Right lobe of liver (tissue), 6 donors: ENCODE results near the gene ATP1B4. TPM values are rescaled to one million over a fixed set of nuclear protein-coding genes. Genes with fewer than 3 reads are reported as not detected.

Experiments used
- ATAC-seq, 4 donors: fragments of 200-7000 bp; cut with Tn5 transposase; one replicate each; pipeline ENCODE4 v1.9.1; 2020; ENCODE audit warnings: mild to moderate bottlenecking in 4 of 4, moderate library complexity in 4 of 4
- DNase-seq, 3 donors: peaks; one replicate each; pipeline ENCODE4 v3.0.0-alpha.2; 2020
- H3K27ac ChIP-seq, 3 donors: fragments of 200-600 bp; one replicate each; pipeline ENCODE4 v1.8.0; 2022
- H3K27me3 ChIP-seq, 2 donors: fragments of 200-600 bp; one replicate each; pipeline ENCODE4 v1.8.0; 2022
- H3K36me3 ChIP-seq, 4 donors: fragments of 200-600 bp; sonication (generic) in 1 of 4; one replicate each; pipeline versions ENCODE4 v1.5.1 to v1.8.0; 2017 to 2022; ENCODE audit warnings: control low read depth in 1 of 4
- H3K4me1 ChIP-seq, 4 donors: fragments of 200-600 bp; sonication (generic) in 1 of 4; one replicate each; pipeline versions ENCODE4 v1.5.1 to v1.8.0; 2017 to 2022; ENCODE audit warnings: control low read depth in 1 of 4
- H3K4me3 ChIP-seq, 3 donors: fragments of 200-600 bp; one replicate each; pipeline ENCODE4 v1.8.0; 2022
- H3K9me3 ChIP-seq, 4 donors: fragments of 200-600 bp; sonication (generic) in 1 of 4; one replicate each; pipeline versions ENCODE4 v1.5.1 to v1.8.0; 2017 to 2022; ENCODE audit warnings: control low read depth in 1 of 4
- CTCF ChIP-seq, 4 donors: fragments of 200-600 bp in 3 of 4; fragments of 450-650 bp in 1 of 4; IDR thresholded peaks; one replicate each; pipeline versions ENCODE4 v1.5.1 to v1.8.0; 2016 to 2022; ENCODE audit warnings: antibody characterized with exemption in 4 of 4, mild to moderate bottlenecking in 2 of 4
- POLR2A ChIP-seq: fragments of 450-650 bp; IDR thresholded peaks from one replicate; pipeline ENCODE4 v1.6.1; 2017; ENCODE audit warnings: antibody characterized with exemption, mild to moderate bottlenecking
- WGBS: methylation state at CpG from one replicate; pipeline ENCODE4 v1.1.6; 2018; ENCODE audit warnings: low coverage, low lambda C conversion rate; ENCODE audit not compliant: insufficient coverage; ENCODE audit errors: missing lambda C conversion rate; 5-methylcytosine and 5-hydroxymethylcytosine counted together
- intact Hi-C, 2 donors: fragments of 100-400 bp; cut with DNase I; formaldehyde crosslinking; loops; one replicate each; pipeline versions ENCODE4 v1.11.2 to v1.14.1; 2022
- total RNA-seq, 6 experiments: library from RNA; depleted of rRNA in 2 of 6; stranded (reverse); fragments of >200 nt in 2 of 6; fragmentation: NEBNext Ultra II Directional in 3 of 6; extraction: Animal tissue kit (Norgen Biotek cat#: 25700) in 3 of 6; gene quantifications; one replicate each; pipeline versions ENCODE4 v1.1.0 to v1.2.4, GENCODE V29; 2016 to 2023
- donor health status: DM: no; HTN: yes; CAD: no.
- donor health status: DM: no; HTN: no; CAD: no.
- donor health status: DM: no; HTN: no; CAD: no.
- donor health status: DM: no; HTN: yes; CAD: no.
- donor health status: DM: no; HTN: yes; CAD: no.

The ATP1B4 gene
- total RNA-seq, 6 experiments from 2014 or later, result not detected

- WGBS, result 42% methylated on average over 2 of the region's 2 CpGs
- no peak for DNase-seq
- no peaks in the 10 kb centered on the region for H3K36me3 ChIP-seq
- no peak for TF ChIP-seq CTCF (IDR thresholded peaks at IDR 0.05)
- TF ChIP-seq POLR2A, result no peak
- intact Hi-C loops, result no loop called here
- no peak overlapping the region for H3K4me3 ChIP-seq
- no peaks in the 10 kb centered on the region for H3K27me3 ChIP-seq
- no peak overlapping the region for H3K27ac ChIP-seq
- no peaks in the 10 kb centered on the region for H3K9me3 ChIP-seq
- H3K4me1 ChIP-seq, result no peaks in the 10 kb centered on the region
- no peak for ATAC-seq
Measured at GRCh38 chrX:120419463-120419862, 57.6 kb downstream of the ATP1B4 start.

GRCh38 chrX:120426599-120426998, 64.7 kb downstream of the ATP1B4 start:
- no peaks in the 10 kb centered on the region for H3K4me1 ChIP-seq
- ATAC-seq, result no peak
- no peaks in the 10 kb centered on the region for H3K27me3 ChIP-seq
- no peaks in the 10 kb centered on the region for H3K9me3 ChIP-seq
- H3K27ac ChIP-seq, result no peak overlapping the region
- no peak overlapping the region for H3K4me3 ChIP-seq
- no peak for DNase-seq
- intact Hi-C loops, result no loop called here
- no peaks in the 10 kb centered on the region for H3K36me3 ChIP-seq
- no peak for TF ChIP-seq POLR2A
- TF ChIP-seq CTCF (IDR thresholded peaks at IDR 0.05), result no peak

DNA sequence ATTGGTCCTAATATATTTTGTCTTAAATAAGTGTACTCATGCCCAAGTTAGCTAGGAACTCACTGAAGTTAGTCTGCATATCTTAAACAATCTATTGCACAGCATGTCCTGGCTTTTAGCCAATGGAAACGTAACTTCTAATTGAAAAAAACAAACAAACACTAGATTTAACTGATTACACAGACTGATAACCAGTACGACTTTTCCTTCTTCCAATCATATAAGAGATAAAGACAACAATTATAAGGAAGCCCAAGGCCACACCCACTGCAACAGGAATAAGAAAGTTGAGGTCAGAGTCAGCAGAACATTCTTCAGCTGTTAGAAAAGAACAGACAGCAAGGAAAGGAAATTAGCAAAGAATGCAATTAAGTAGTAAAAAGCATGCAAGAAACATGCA, 66.4 kb downstream of the ATP1B4 start:
- intact Hi-C loops, result no loop called here
- TF ChIP-seq POLR2A, result no peak
- no peak for TF ChIP-seq CTCF (IDR thresholded peaks at IDR 0.05)
- Histone ChIP-seq H3K27ac (no peak overlapping the region), H3K27me3 (no peaks in the 10 kb centered on the region), H3K4me3 (no peak overlapping the region), H3K9me3 (no peaks in the 10 kb centered on the region), H3K4me1 (no peaks in the 10 kb centered on the region), H3K36me3 (no peaks in the 10 kb centered on the region)
- ATAC-seq (no peak), DNase-seq (no peak)
- WGBS, result 3% methylated on average over 2 of the region's 2 CpGs

DNA sequence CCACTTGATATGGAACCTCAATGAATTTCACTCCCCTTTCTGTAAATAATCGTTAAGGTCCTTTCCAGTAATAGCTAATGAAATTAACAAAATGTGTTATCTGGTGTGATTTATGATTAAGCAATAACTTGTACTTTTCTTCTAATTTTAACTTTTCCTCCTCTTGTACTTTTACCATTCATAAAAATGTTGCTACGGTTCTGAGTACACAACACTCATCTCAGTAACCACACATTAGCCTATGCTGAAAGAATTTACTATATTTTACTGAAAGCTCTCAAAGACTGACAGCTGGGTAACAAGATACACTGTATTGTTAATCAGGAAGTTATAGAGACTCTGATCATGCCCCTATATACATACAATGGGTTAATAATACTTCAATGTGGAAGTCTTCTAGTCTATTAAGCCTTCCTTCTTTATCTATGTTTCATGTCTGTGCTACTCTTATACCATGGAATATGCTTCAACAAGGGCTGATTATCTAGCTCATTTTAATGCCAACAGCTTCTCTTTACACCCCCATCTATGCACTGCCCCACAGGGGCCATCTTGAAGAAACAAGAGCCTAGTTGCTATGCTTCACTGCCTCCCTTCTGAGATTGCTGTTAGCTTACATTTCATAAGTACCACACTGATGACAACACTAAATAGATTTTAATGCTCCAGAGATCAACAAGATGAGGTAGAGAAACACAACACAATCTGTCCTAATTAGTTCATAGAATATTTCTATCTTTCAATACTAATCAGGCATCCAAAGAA, 68.1 kb downstream of the ATP1B4 start:
- H3K4me1 ChIP-seq, result no peaks in the 10 kb centered on the region
- TF ChIP-seq CTCF (IDR thresholded peaks at IDR 0.05) (no peak), POLR2A (no peak)
- H3K27me3 ChIP-seq, result no peaks in the 10 kb centered on the region
- intact Hi-C loops, result no loop called here
- H3K36me3 ChIP-seq, result no peaks in the 10 kb centered on the region
- 55% methylated on average over 2 of the region's 2 CpGs for WGBS
- H3K4me3 ChIP-seq, result no peak overlapping the region
- H3K27ac ChIP-seq, result no peak overlapping the region
- ATAC-seq (no peak), DNase-seq (no peak)
- H3K9me3 ChIP-seq, result no peaks in the 10 kb centered on the region

Other genes starting within 250 kb of the ATP1B4 start
- gene RHOXF1, start 246.2 kb upstream of the ATP1B4 start, total RNA-seq, result under 1 TPM in 1 of 6 experiments, not detected in 5; 0.62 TPM
- gene RHOXF2, start 203.5 kb upstream of the ATP1B4 start, total RNA-seq, result not detected
- 10 to 100 TPM in 5 of 6 experiments, 1 to 10 TPM in 1; 9.9 to 21.0 (median 15.7) TPM for gene ZBTB33, start 111.3 kb upstream of the ATP1B4 start, total RNA-seq
- under 1 TPM in 3 of 6 experiments, not detected in 3; 0.25 to 0.37 (median 0.33) TPM for gene TMEM255A, start 50.6 kb upstream of the ATP1B4 start, total RNA-seq
- gene LAMP2, start 107.2 kb downstream of the ATP1B4 start, total RNA-seq, result 100 to 1,000 TPM in 5 of 6 experiments, 10 to 100 TPM in 1; 86.3 to 235 (median 183) TPM
- 10 to 100 TPM; 12.9 to 21.8 (median 18.9) TPM for gene CUL4B, start 198.9 kb downstream of the ATP1B4 start, total RNA-seq
- gene MCTS1, start 242.0 kb downstream of the ATP1B4 start, total RNA-seq, result 10 to 100 TPM; 20.7 to 31.2 (median 25.5) TPM